AG10803 (cell line): ENCODE data around the gene MRPL27.
"Not testable (repeated sequence)": the region's sequence is repeated elsewhere in the genome, so short reads cannot be mapped to it uniquely, and the experiment has no call there.

ENCODE experiments used
- DNase-seq: peaks from one replicate; pipeline ENCODE4 v3.0.0; 2010; ENCODE audit warnings: low read depth
- H3K4me3 ChIP-seq: 2 replicates; pipeline ENCODE4 v1.5.1; 2011; ENCODE audit warnings: mild to moderate bottlenecking, low read length, control low read depth
- TF ChIP-seq, protein P1 (sequence below): conservative IDR thresholded peaks from 2 replicates; pipeline ENCODE4 v1.5.1; 2011; ENCODE audit warnings: mild to moderate bottlenecking, low read length, control low read depth, inconsistent platforms

MRPL27 gene

DNA sequence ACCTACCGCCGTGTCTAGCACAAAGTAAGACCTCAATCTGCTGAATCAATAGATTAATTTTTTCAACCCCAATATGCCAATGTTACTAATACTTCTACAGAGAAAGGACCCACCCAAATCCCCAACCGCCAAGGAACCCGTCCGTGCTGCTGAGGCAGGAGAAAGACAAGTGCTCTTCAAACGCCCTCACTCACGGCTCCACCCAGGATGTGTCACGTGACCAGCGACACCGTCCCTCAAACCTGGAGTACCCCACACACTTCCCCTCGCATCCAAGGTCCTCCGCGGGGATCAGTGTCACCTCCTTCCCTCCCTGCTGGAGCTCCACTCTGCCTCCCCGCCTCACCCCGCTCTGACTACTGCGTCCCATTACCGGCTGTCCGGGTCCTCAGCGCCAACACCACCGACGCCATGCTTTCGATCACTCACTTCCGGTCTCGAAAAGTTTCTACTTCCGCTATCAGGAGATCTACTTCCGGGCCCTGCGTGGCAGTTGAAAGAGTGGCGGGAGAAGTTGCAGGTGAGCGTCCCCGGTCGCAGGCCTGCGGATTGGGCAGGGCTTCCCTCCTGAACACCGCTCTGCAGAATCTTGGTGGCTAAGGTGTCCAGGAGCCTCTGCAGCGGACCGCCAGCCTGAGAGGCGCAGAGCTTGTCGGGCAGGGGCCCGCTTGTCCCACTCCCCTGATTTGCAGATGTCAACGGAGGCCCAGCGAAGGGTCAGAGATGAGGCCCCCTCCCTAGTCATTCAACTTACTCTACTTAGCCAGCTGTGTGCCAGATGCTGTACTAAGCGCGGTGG is at the start of gene MRPL27, which contains the start of gene EME1:
Gene MRPL27 (minus strand): TSS at position 427 of the 799 bp plus-strand sequence. CDS start 14 bp downstream, at position 413.
Gene EME1 (plus strand): TSS at position 472 of the 799 bp plus-strand sequence. CDS start 1,980 bp downstream, outside the sequence.
- peak within 1 kb of the TSS; percentile 83 for H3K4me3 ChIP-seq
- TF ChIP-seq, protein P1, sequence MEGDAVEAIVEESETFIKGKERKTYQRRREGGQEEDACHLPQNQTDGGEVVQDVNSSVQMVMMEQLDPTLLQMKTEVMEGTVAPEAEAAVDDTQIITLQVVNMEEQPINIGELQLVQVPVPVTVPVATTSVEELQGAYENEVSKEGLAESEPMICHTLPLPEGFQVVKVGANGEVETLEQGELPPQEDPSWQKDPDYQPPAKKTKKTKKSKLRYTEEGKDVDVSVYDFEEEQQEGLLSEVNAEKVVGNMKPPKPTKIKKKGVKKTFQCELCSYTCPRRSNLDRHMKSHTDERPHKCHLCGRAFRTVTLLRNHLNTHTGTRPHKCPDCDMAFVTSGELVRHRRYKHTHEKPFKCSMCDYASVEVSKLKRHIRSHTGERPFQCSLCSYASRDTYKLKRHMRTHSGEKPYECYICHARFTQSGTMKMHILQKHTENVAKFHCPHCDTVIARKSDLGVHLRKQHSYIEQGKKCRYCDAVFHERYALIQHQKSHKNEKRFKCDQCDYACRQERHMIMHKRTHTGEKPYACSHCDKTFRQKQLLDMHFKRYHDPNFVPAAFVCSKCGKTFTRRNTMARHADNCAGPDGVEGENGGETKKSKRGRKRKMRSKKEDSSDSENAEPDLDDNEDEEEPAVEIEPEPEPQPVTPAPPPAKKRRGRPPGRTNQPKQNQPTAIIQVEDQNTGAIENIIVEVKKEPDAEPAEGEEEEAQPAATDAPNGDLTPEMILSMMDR: no peak
- DNase-seq: peak; percentile 82

DNA sequence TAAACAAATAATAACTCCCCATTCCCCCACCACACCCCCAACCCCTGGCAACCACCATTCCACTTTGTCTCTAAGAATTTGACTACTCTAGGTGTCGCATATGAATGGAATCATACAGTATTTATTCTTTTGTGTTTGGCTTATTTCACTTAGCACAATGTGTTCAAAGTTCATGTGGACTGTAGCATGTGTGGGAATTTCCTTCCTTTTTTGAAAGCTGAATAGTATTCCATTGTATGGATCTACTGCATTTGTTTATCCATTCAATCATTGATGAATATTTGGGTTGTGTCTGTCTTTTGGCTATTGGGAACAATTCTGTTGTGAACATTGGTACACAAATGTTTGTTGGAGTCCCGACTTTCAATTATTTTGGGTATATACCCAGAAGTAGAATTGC is 49.8 kb upstream of the MRPL27 start:
- no peak for DNase-seq
- TF ChIP-seq, protein P1: no peak
- H3K4me3 ChIP-seq: no peak overlapping the region

DNA sequence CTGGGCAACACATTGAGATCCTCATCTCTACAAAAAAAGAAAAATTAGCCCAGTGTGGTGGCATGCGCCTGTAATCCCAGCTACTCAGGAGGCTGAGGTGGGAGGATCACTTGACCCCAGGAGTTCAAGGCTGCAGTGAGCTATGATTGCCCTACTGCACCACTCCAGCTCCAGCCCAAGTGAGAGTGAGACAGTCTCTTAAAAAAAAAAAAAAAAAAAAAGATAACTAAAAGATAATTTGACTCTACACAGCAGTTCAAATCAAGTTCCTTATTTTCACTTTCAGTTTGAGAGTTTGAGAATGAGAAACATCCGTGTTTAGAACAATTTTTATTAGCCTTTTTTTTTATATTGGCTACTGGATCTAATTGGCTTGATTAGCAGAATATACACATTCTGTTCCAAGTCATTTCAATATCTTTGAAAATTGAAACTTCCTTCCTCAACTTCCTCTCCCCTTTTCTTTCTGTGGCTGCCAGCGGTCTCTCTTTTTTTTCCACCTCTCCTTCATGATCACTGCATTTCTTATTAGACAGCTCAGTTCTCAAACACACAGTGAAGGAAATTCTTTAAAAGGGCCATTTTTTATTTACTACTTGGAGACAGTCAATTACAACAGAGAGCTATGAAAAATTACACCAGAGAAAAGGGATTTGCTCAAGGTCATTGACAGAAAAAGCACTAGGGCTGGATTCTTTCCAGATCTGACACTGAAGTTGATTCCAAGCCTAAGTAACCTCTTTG is 48.5 kb upstream of the MRPL27 start:
- DNase-seq: peak; percentile 49
- H3K4me3 ChIP-seq: peak overlapping the region; percentile 14
- TF ChIP-seq, protein P1: no peak

DNA sequence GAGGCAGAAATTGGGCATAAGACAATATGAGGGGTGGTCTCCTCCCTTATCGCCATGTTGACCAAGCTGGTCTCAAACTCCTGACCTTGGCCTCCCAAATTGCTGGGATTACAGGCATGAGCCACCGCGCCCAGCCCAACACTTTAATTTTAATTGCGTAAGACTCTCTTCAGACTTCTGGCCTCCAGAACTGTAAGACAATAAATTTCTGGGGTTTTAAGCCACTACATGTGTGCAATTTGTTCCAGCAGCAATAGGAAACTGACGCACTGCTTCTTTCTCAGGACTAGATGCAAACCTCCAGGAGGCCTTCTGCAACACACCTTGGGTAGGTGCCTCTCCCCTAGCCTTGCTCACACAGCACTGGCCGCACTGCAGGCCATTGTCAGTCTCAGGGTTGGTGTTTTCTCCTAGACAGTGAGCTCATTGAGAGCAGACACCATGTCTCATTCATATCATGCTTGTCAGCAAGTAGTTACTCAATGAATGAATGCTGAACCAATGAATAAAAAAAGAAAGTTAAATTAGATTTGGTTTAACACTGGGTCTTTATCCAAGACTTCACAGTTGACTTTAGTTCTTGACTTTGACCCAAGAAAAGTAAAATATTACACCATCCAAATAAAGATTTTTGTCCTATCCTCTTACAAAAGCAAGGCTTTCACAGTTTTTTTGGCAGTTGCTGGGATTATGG is 47.6 kb upstream of the MRPL27 start:
- TF ChIP-seq, protein P1: no peak
- no peak overlapping the region for H3K4me3 ChIP-seq
- DNase-seq: peak; percentile 68

DNA sequence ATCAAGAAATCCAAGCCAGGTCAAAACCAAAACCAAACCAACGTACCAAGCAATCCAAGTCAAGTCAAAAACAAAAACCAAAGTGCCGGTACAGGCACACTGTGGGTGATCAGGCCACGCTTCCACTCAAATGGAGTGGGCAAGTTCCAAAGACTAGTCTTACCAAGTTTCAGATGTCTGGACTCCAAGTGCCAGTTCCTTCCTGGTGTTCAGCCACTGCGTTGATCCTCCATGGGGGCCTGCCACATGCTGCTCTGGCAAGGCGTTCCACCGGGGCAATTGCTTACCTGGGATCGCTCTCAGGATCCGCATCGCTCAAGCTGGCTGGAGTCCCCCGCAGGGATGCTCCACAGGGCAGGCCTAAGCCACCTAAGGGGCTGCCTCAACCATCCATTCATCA is 46.6 kb upstream of the MRPL27 start:
- not testable (repeated sequence) for H3K4me3 ChIP-seq, DNase-seq

DNA sequence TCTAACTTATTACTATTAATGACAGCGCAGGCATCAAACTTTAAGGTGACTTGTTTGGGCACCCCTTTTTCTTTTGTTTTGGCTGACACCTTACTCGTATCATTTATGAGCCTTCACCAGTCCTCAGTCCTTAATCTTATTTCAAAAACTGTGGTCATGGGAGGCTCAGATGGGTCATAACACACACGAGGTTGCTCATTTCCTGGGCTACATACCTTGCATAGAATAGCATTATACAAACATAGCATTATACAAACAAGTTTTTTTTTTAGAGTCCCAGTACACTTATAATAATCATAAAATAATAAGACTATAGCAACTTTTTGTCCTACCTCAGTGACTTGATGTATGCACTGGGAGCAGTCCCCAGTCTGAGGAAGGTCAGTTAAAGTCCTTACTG is 41.8 kb upstream of the MRPL27 start:
- no peak overlapping the region for H3K4me3 ChIP-seq
- TF ChIP-seq, protein P1: no peak
- no peak for DNase-seq

DNA sequence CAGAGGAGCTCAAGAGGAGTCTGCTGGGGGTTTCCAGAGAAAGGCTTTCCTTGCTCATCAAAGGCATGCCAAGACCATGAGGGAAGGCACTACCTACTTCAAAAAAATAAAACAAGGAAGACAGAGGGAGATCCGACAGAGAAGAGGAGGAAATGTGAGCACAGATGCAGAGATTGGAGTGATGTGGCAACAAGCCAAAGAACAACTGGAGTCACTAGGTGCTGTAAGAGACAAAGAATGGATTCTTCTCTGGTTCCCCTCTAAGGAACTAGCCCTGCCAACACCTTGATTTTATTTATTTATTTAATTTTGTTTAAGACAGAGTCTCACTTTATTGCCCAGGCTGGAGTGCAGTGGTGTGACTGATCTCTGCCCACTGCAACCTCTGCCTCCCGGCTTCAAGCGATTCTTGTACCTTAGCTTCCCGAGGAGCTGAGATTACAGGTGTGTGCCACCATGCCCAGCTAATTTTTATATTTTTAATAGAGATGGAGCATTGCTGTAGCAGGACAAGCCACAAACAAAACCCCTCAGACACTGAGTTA is 39.3 kb upstream of the MRPL27 start:
- TF ChIP-seq, protein P1: no peak
- DNase-seq: no peak
- no peak overlapping the region for H3K4me3 ChIP-seq
